HuH-7.5 (cell line): Measurements from ENCODE around the gene RPIA.
"Not testable (repeated sequence)": the region's sequence is repeated elsewhere in the genome, so short reads cannot be mapped to it uniquely, and the experiment has no call there.

ENCODE experiments used
- DNase-seq: peaks from one replicate; pipeline ENCODE4 v3.0.0; 2011; ENCODE audit warnings: low spot score

The RPIA gene

DNA sequence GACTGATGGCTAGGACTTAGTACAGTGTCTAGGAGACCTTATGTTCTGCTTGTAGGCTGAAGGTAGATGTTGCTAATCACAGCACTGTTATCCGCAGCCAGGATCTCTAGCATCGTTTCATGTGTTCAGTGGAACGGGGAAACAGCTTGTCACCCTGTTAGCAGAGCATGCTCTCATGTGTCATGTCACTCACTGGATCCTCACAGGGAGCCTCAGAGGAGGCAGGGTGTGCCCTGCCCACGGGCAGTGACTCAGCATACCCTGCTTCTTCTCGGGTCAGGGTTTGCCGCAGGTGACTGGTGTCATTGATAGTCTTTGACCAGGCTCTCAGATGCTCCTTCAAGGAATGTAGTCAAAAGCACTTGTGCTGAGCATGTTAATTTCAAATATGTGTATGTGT is 44.4 kb downstream of the RPIA start:
- no peak for DNase-seq

- DNase-seq = no peak
Measured at GRCh38 chr2:88736437-88736836, 45.0 kb downstream of the RPIA start.

GRCh38 chr2:88737385-88737784 is 45.9 kb downstream of the RPIA start:
- DNase-seq = no peak

GRCh38 chr2:88738271-88738670 is 46.8 kb downstream of the RPIA start:
- no peak for DNase-seq

GRCh38 chr2:88739985-88740600 is 48.6 kb downstream of the RPIA start:
- DNase-seq = peak; percentile 63

- DNase-seq = no peak
Measured at GRCh38 chr2:88746929-88747490, 55.5 kb downstream of the RPIA start.

GRCh38 chr2:88747990-88748389 is 56.5 kb downstream of the RPIA start:
- no peak for DNase-seq

DNA sequence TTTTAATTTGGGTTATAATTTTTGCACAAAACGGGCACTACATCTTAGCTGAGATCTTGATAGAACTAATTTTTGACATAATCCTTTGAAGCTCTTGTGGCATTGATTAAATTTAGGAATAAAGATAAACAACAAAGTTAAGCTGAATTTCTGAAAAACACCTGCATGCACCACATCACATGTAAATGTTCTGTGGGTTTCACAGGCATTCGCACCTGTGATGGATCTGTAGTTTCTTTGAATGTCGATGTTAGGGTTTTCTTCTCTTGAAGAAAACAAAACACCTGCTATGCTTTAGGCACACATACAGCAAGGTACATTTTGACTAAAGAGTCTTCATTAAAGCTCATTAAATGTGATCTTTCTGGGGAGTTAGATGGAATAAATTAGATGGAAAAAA is 60.3 kb downstream of the RPIA start:
- DNase-seq = no peak

- DNase-seq = no peak
Measured at GRCh38 chr2:88753833-88754584, 62.5 kb downstream of the RPIA start.

GRCh38 chr2:88754585-88755320 is 63.3 kb downstream of the RPIA start:
- no peak for DNase-seq

GRCh38 chr2:88755836-88756235 is 64.4 kb downstream of the RPIA start:
- DNase-seq = no peak

DNA sequence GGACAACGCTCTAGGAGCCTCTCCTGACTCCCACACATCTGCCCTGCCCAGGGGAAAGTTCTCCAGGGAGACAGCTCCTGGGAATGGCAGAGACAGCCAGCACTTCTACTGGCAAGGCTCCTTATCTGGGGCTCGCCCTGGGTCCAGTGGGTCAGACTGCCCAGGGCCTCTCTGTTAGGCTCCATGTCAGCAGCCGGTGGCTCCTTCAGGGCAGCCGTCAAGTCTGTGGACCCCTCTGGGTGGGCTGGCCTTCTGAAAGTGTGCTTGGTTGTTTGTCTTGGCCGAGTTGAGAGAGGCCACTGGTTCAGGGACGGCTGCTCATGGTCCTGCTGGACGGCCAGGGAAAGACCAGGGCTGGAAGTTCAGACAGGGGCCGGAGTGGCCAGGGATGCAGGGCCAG is 65.6 kb downstream of the RPIA start:
- no peak for DNase-seq

DNA sequence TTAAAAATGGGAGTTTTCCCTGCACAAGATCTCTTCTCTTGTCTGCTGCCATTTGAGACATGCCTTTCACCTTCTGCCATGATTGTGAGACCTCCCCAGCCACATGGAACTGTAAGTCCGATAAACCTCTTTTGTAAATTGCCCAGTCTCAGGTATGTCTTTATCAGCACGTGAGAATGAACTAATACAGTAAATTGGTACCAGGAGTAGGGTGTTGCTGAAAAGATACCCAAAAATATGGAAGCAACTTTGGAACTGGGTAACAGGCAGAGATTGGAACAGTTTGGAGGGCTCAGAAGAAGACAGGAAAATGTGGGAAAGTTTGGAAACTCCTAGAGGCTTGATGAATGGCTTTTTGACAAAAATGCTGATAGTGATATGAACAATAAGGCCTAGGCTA is 67.2 kb downstream of the RPIA start:
- DNase-seq = not testable (repeated sequence)

- no peak for DNase-seq
Measured at GRCh38 chr2:88760819-88761598, 69.5 kb downstream of the RPIA start.

GRCh38 chr2:88764141-88764849 is 72.8 kb downstream of the RPIA start:
- no peak for DNase-seq

- DNase-seq = no peak
Measured at GRCh38 chr2:88764850-88765153, 73.3 kb downstream of the RPIA start.

DNA sequence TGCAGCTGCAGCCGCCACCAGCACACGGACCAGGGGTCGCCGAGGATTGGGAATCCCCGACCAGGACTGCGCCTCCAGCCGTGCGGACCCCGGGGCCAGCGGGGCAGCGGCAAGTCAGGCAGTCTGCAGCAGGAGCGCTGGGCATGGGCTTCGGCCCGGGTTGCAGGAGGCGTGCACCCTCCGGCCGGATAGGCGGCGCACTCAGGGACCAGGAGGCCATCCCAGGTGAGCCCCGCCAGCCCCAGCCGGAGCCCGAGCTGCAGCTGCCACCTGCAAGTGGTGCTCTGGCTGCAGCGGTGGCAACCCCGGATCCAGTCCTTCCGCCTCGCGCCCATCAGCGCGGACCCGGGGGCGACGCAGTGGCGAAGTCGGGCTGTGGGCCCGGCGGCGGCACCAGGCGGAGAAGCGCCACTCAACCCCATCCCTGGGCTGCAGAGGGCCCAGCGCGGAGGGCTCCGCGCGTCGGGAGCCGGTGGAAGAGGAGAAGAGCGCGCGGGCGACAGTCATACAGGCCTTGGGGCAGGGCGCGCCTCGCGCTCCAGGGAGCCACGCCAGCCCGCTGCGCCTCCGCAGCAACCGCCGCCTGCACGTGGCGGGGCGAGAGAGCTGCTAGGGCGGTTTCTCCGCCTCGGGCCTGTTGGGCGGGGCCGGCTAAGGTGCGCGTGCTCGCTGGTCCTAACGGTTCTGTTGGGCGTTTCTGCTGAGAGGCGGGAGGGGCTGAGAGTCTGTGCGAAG is 73.8 kb downstream of the RPIA start:
- DNase-seq = no peak

DNA sequence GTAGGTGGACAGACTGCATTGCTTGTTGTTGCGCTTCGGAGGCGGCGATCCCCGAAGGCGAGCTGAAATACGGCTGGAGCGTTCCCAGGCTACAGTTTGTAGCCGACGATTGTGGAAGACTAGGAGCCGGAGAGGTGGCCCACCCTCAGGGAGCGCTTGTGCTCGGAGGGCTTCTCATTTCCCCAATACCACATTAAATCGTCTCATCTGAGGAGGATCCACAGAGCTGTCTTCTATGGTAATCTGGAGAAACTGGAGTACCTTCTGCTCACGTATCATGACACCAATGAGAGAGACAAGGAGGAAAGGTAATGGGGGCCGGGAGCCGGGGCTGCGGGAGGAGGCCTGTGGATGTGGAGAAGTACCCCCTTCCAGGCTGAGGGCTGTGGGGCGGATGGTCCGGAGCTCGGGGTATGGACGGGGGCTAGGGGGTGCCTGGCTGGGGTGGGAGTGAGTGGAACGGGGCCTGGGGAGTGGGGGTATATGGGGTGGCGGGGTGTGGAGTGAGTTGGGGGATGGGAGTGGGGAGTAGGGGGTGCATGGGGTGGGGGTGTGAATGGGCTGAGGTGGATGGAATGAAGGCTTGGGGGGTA is 74.5 kb downstream of the RPIA start:
- not testable (repeated sequence) for DNase-seq

DNA sequence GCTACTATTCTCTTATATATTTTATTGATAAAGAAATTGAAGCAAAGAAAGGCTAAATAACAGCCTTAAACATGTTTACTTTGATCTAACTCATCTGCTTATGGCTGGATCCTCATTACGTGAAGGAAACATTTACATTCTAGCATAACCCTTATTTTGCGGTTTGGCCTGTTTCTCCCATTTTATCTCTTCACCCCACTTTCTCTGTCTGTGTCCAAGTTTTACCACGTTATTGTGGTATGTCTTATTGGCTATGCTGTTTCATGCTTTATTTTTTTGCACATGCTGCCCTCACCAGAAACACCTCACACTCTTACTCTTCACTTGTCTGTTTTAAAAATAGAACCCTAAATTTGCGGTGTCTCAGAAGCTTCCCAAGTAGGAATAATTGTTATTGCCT is 78.5 kb downstream of the RPIA start:
- no peak for DNase-seq

DNA sequence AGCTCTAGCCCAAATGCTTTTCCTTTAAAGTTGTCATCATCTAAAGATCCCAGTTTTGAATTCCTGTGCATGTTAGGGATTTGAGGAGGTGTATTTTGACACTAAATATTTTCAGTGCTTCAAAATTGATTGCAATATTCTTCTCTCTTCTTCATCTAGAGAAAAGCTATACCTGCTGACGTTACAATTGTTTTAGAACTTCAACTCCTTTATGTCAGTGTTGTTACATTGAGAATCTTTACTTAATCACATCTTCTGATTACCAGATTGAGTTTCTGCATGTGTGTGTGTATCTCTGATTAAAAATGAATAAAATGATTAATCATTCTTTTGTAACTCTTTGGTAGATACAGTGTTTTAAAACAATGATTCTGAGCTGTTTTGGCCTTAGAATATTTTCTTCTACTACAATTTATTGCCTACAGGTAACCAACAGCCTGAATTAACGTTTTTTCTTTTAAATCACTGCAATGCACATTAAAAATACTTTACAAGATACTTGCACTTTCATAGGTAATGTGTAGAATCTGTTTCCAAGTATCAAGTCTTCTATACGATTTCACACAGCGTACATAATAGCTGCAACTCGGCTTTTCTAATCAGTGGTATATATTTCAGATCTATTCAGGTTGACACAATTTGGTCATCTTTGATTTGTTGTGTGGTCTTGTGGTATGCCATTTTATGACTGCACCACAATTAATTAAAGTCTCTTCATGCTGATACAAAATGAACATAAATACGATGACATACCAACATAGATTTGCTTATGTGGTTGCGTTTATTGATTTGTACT is 82.0 kb downstream of the RPIA start:
- DNase-seq = not testable (repeated sequence)
